SH-SY5Y (cell line): ENCODE data around the gene ETV7.

Experiments used
- GATA2 ChIP-seq: IDR thresholded peaks from 2 replicates; pipeline ENCODE4 v1.6.1; 2011; ENCODE audit warnings: mild to moderate bottlenecking, low read depth, low read length
- GATA3 ChIP-seq: IDR thresholded peaks from 2 replicates; pipeline ENCODE4 v1.6.1; 2011; ENCODE audit warnings: low read depth, mild to moderate bottlenecking, low read length, moderate library complexity

DNA sequence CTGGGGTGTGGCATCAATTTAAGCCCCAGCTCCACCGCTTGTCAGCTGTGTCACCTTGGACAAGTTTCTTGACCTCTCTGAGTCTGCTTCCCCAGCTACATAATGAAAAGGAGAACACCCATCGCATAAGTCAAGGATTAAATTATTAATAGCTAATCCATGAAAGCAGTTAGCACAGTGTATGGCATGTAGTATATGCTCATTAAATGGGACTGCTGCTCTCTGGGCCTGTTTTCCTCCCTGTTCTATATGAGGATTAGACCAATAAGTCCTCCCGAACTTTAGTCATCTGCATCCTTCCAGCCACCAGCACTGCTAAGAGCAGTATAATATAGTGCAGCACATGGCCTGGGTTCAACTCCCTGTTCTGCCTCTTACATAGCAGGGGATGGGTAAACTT is 19.7 kb downstream of the ETV7 start:
- TF ChIP-seq GATA3: no peak
- no peak for TF ChIP-seq GATA2
